K562 (cell line): ENCODE measurements around the gene N4BP3.

Experiments
- CHD2 ChIP-seq: IDR thresholded peaks from 2 replicates; pipeline ENCODE4 v1.6.1; 2011; ENCODE audit warnings: low read depth, low read length
- HDAC6 ChIP-seq: IDR thresholded peaks from 2 replicates; pipeline ENCODE4 v1.6.1; 2012; ENCODE audit warnings: low read depth, mild to moderate bottlenecking, control low read depth, inconsistent platforms, low read length, moderate library complexity
- POLR2AphosphoS5 ChIP-seq: IDR thresholded peaks from 2 replicates; pipeline ENCODE4 v1.6.1; 2011; ENCODE audit warnings: mild to moderate bottlenecking, low read depth, low read length, moderate library complexity; ENCODE audit not compliant: control insufficient read depth, insufficient read depth
- TF ChIP-seq, protein P1 (sequence below): fragments of 250-450 bp; sonication (Bioruptor Pico); IDR thresholded peaks from 2 replicates; pipeline ENCODE4 v1.4.0; 2020; ENCODE audit warnings: mild to moderate bottlenecking, moderate library complexity

DNA sequence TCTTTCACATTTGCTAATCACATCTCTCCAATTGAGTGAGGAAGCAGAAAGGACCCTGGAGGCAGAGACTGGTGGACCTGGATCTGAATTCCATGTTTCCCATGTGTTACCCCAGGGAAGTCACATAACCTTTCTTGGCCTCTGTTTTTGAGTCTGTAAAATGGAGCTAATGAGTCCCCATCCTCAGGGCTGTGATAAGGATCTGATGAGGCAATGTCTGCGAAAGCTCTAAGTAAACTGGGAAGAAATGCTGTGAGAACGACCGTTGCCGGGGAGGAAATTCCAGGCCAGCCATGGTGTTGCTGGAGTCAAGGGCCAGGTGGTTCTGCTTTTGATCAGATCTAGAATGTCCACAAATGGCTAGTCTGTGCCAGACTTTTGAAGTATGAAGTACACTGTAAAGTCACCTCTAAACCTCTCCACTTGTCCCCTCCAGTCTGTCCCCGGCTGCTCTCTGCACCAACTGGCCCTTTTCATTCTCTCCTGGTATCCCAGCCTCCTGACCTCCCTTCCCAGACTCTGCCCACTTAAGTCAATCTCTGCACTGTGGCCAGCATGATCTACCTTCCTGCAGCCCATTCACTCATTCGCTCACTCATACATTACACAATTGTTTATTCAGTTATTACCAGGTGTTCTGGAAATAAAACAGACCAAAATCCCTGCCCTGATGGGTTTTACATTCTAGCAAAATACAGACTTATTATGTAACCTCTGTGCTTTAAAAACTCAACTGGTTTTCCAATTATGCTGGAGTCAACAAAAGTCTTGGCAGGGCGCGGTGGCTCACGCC, 32.5 kb upstream of the N4BP3 start:
- TF ChIP-seq CHD2 (no peak), HDAC6 (no peak), POLR2AphosphoS5 (no peak)
- TF ChIP-seq, protein P1, sequence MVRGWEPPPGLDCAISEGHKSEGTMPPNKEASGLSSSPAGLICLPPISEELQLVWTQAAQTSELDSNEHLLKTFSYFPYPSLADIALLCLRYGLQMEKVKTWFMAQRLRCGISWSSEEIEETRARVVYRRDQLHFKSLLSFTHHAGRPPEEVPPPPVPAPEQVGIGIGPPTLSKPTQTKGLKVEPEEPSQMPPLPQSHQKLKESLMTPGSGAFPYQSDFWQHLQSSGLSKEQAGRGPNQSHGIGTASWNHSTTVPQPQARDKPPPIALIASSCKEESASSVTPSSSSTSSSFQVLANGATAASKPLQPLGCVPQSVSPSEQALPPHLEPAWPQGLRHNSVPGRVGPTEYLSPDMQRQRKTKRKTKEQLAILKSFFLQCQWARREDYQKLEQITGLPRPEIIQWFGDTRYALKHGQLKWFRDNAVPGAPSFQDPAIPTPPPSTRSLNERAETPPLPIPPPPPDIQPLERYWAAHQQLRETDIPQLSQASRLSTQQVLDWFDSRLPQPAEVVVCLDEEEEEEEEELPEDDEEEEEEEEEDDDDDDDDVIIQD (CRISPR knock-in tag), result no peak
